Endothelial cell of umbilical vein (primary cell): ENCODE data around the gene AICDA. TPM values are rescaled to one million over a fixed set of nuclear protein-coding genes. Genes with fewer than 3 reads are reported as not detected.

ENCODE experiments used
- polyA plus RNA-seq, 4 experiments: library from polyadenylated mRNA; depleted of rRNA in 3 of 4; stranded (reverse) in 3 of 4; unstranded in 1 of 4; fragments of >200 nt; gene quantifications; 2 replicates each; pipeline versions ENCODE4 v1.2.1 to v1.2.3, GENCODE V29; 2011 to 2012; ENCODE audit warnings: missing spikeins in 1 of 4
- small RNA-seq: library from RNA; depleted of rRNA; stranded (forward); fragments of <200 nt; gene quantifications from one replicate; pipeline ENCODE3, GENCODE V24; 2012; ENCODE audit warnings: low replicate concordance, low read depth; ENCODE audit not compliant: insufficient read depth, insufficient read length
- total RNA-seq: library from RNA; stranded (reverse); gene quantifications from 2 replicates; pipeline ENCODE4 v1.2.3, GENCODE V29; 2021

Gene AICDA
- total and polyA plus RNA-seq, 2 donors (not counting 3 experiments of a cell fraction or from before 2014, with no cell fraction given) = not detected

Small RNA genes within 50 kb of the gene (small RNA-seq; reads per million reads assigned to genes)
- gene RF00019 (not detected), gene RF00564 (not detected)

Other genes starting within 250 kb of the AICDA start
- gene CLEC6A, start 156.9 kb downstream of the AICDA start, total RNA-seq = not detected in 2 replicates
- not detected in 2 replicates for gene CLEC6A, start 156.9 kb downstream of the AICDA start, polyA plus RNA-seq
- not detected in 2 replicates for gene CLEC4D, start 99.4 kb downstream of the AICDA start, total RNA-seq
- not detected in 2 replicates for gene CLEC4D, start 99.4 kb downstream of the AICDA start, polyA plus RNA-seq
- gene CLEC4E, start 72.0 kb downstream of the AICDA start, total RNA-seq = not detected in 2 replicates
- not detected in 2 replicates for gene CLEC4E, start 72.0 kb downstream of the AICDA start, polyA plus RNA-seq
- gene MFAP5, start 50.0 kb upstream of the AICDA start, total RNA-seq = not detected in 2 replicates
- gene MFAP5, start 50.0 kb upstream of the AICDA start, polyA plus RNA-seq = 0.29 and 0.39 TPM in 2 replicates
- 64.3 and 92.6 TPM in 2 replicates for gene RIMKLB, start 85.1 kb upstream of the AICDA start, total RNA-seq
- 29.9 and 35.5 TPM in 2 replicates for gene RIMKLB, start 85.1 kb upstream of the AICDA start, polyA plus RNA-seq
- gene A2ML1, start 209.8 kb upstream of the AICDA start, total RNA-seq = not detected in 2 replicates
- not detected in 2 replicates for gene A2ML1, start 209.8 kb upstream of the AICDA start, polyA plus RNA-seq